Measurements from ENCODE around the gene KCNE5.
"Not testable (repeated sequence)": the region's sequence is repeated elsewhere in the genome, so short reads cannot be mapped to it uniquely, and the experiment has no call there.

The KCNE5 gene

GRCh38 chrX:109654516-109655109 lies 29.6 kb upstream of the KCNE5 start:
- WGBS, 2 experiments = 91 to 95% methylated on average over 4 to 5 of the region's 5 CpGs
- Histone ChIP-seq H3K27ac (ENCODE audit: insufficient read depth, low read depth, low read length, poor library complexity, severe bottlenecking) (no peak overlapping the region), H3K9me3 (ENCODE audit: control insufficient read depth, low read length) (no peaks in the 10 kb centered on the region), H3K4me3 (ENCODE audit: insufficient read depth, low read depth, low read length) (no peak overlapping the region), H3K27me3 (ENCODE audit: control insufficient read depth, insufficient read depth, low read length, poor library complexity, severe bottlenecking) (no peaks in the 10 kb centered on the region), H3K4me1 (ENCODE audit: control insufficient read depth, insufficient read depth, low read length) (no peaks in the 10 kb centered on the region), H3K36me3 (ENCODE audit: control insufficient read depth, insufficient read depth, low read length) (peaks cover 4% of the 10 kb centered on the region)

- H3K27ac ChIP-seq (ENCODE audit: insufficient read depth, low read depth, low read length, poor library complexity, severe bottlenecking); H3K36me3 ChIP-seq (ENCODE audit: control insufficient read depth, insufficient read depth, low read length); H3K4me1 ChIP-seq (ENCODE audit: control insufficient read depth, insufficient read depth, low read length); H3K27me3 ChIP-seq (ENCODE audit: control insufficient read depth, insufficient read depth, low read length, poor library complexity, severe bottlenecking); H3K4me3 ChIP-seq (ENCODE audit: insufficient read depth, low read depth, low read length); H3K9me3 ChIP-seq (ENCODE audit: control insufficient read depth, low read length): not testable (repeated sequence)
- WGBS, 2 experiments = 93 to 94% methylated on average over 14 of the region's 19 CpGs
Observed at GRCh38 chrX:109644671-109645070, 19.7 kb upstream of the KCNE5 start.

GRCh38 chrX:109643687-109644086 lies 18.7 kb upstream of the KCNE5 start:
- Histone ChIP-seq H3K36me3 (ENCODE audit: control insufficient read depth, insufficient read depth, low read length) (no peaks in the 10 kb centered on the region), H3K27me3 (ENCODE audit: control insufficient read depth, insufficient read depth, low read length, poor library complexity, severe bottlenecking) (no peaks in the 10 kb centered on the region), H3K9me3 (ENCODE audit: control insufficient read depth, low read length) (no peaks in the 10 kb centered on the region), H3K4me1 (ENCODE audit: control insufficient read depth, insufficient read depth, low read length) (no peaks in the 10 kb centered on the region), H3K4me3 (ENCODE audit: insufficient read depth, low read depth, low read length) (no peak overlapping the region), H3K27ac (ENCODE audit: insufficient read depth, low read depth, low read length, poor library complexity, severe bottlenecking) (no peak overlapping the region)
- 83 to 90% methylated on average over 1 of the region's 2 CpGs for WGBS, 2 experiments

- Histone ChIP-seq H3K36me3 (ENCODE audit: control insufficient read depth, insufficient read depth, low read length) (no peaks in the 10 kb centered on the region), H3K9me3 (ENCODE audit: control insufficient read depth, low read length) (no peaks in the 10 kb centered on the region), H3K27ac (ENCODE audit: insufficient read depth, low read depth, low read length, poor library complexity, severe bottlenecking) (no peak overlapping the region), H3K4me3 (ENCODE audit: insufficient read depth, low read depth, low read length) (no peak overlapping the region), H3K4me1 (ENCODE audit: control insufficient read depth, insufficient read depth, low read length) (no peaks in the 10 kb centered on the region), H3K27me3 (ENCODE audit: control insufficient read depth, insufficient read depth, low read length, poor library complexity, severe bottlenecking) (no peaks in the 10 kb centered on the region)
- WGBS, 2 experiments = 95 to 100% methylated on average over 1 of the region's 1 CpG
Observed at GRCh38 chrX:109638158-109638557, 13.2 kb upstream of the KCNE5 start.

GRCh38 chrX:109637477-109637876 lies 12.5 kb upstream of the KCNE5 start:
- H3K4me1 ChIP-seq (ENCODE audit: control insufficient read depth, insufficient read depth, low read length); H3K27me3 ChIP-seq (ENCODE audit: control insufficient read depth, insufficient read depth, low read length, poor library complexity, severe bottlenecking); H3K27ac ChIP-seq (ENCODE audit: insufficient read depth, low read depth, low read length, poor library complexity, severe bottlenecking); H3K36me3 ChIP-seq (ENCODE audit: control insufficient read depth, insufficient read depth, low read length); H3K9me3 ChIP-seq (ENCODE audit: control insufficient read depth, low read length); H3K4me3 ChIP-seq (ENCODE audit: insufficient read depth, low read depth, low read length): not testable (repeated sequence)
- 92 to 94% methylated on average over 2 of the region's 2 CpGs for WGBS, 2 experiments

- Histone ChIP-seq H3K9me3 (ENCODE audit: control insufficient read depth, low read length) (no peaks in the 10 kb centered on the region), H3K27ac (ENCODE audit: insufficient read depth, low read depth, low read length, poor library complexity, severe bottlenecking) (no peak overlapping the region), H3K4me3 (ENCODE audit: insufficient read depth, low read depth, low read length) (no peak overlapping the region), H3K27me3 (ENCODE audit: control insufficient read depth, insufficient read depth, low read length, poor library complexity, severe bottlenecking) (no peaks in the 10 kb centered on the region), H3K4me1 (ENCODE audit: control insufficient read depth, insufficient read depth, low read length) (no peaks in the 10 kb centered on the region), H3K36me3 (ENCODE audit: control insufficient read depth, insufficient read depth, low read length) (no peaks in the 10 kb centered on the region)
- WGBS, 2 experiments = 32 to 50% methylated on average over 2 to 3 of the region's 3 CpGs
Observed at GRCh38 chrX:109635146-109635545, 10.2 kb upstream of the KCNE5 start.

- Histone ChIP-seq H3K4me3 (ENCODE audit: insufficient read depth, low read depth, low read length) (no peak overlapping the region), H3K27ac (ENCODE audit: insufficient read depth, low read depth, low read length, poor library complexity, severe bottlenecking) (no peak overlapping the region), H3K9me3 (ENCODE audit: control insufficient read depth, low read length) (no peaks in the 10 kb centered on the region), H3K4me1 (ENCODE audit: control insufficient read depth, insufficient read depth, low read length) (no peaks in the 10 kb centered on the region), H3K36me3 (ENCODE audit: control insufficient read depth, insufficient read depth, low read length) (no peaks in the 10 kb centered on the region), H3K27me3 (ENCODE audit: control insufficient read depth, insufficient read depth, low read length, poor library complexity, severe bottlenecking) (no peaks in the 10 kb centered on the region)
- 63 to 86% methylated on average over 3 to 5 of the region's 5 CpGs for WGBS, 2 experiments
Observed at GRCh38 chrX:109632906-109633504, 8.0 kb upstream of the KCNE5 start.

- Histone ChIP-seq H3K9me3 (ENCODE audit: control insufficient read depth, low read length) (no peaks in the 10 kb centered on the region), H3K27me3 (ENCODE audit: control insufficient read depth, insufficient read depth, low read length, poor library complexity, severe bottlenecking) (no peaks in the 10 kb centered on the region), H3K36me3 (ENCODE audit: control insufficient read depth, insufficient read depth, low read length) (no peaks in the 10 kb centered on the region), H3K4me3 (ENCODE audit: insufficient read depth, low read depth, low read length) (no peak overlapping the region), H3K4me1 (ENCODE audit: control insufficient read depth, insufficient read depth, low read length) (no peaks in the 10 kb centered on the region), H3K27ac (ENCODE audit: insufficient read depth, low read depth, low read length, poor library complexity, severe bottlenecking) (no peak overlapping the region)
- WGBS, 2 experiments = 95 to 100% methylated on average over 3 of the region's 3 CpGs
Observed at GRCh38 chrX:109629310-109629709, 4.3 kb upstream of the KCNE5 start.

GRCh38 chrX:109626637-109627036 lies 1.7 kb upstream of the KCNE5 start:
- Histone ChIP-seq H3K4me1 (ENCODE audit: control insufficient read depth, insufficient read depth, low read length) (no peaks in the 10 kb centered on the region), H3K9me3 (ENCODE audit: control insufficient read depth, low read length) (no peaks in the 10 kb centered on the region), H3K27ac (ENCODE audit: insufficient read depth, low read depth, low read length, poor library complexity, severe bottlenecking) (no peak overlapping the region), H3K36me3 (ENCODE audit: control insufficient read depth, insufficient read depth, low read length) (no peaks in the 10 kb centered on the region), H3K4me3 (ENCODE audit: insufficient read depth, low read depth, low read length) (no peak overlapping the region), H3K27me3 (ENCODE audit: control insufficient read depth, insufficient read depth, low read length, poor library complexity, severe bottlenecking) (no peaks in the 10 kb centered on the region)
- 89 to 94% methylated on average over 4 of the region's 4 CpGs for WGBS, 2 experiments

GRCh38 chrX:109623997-109624396 lies 975 bp downstream of the KCNE5 start:
- Histone ChIP-seq H3K4me3 (ENCODE audit: insufficient read depth, low read depth, low read length) (no peak overlapping the region), H3K27ac (ENCODE audit: insufficient read depth, low read depth, low read length, poor library complexity, severe bottlenecking) (no peak overlapping the region), H3K27me3 (ENCODE audit: control insufficient read depth, insufficient read depth, low read length, poor library complexity, severe bottlenecking) (no peaks in the 10 kb centered on the region), H3K4me1 (ENCODE audit: control insufficient read depth, insufficient read depth, low read length) (no peaks in the 10 kb centered on the region), H3K36me3 (ENCODE audit: control insufficient read depth, insufficient read depth, low read length) (no peaks in the 10 kb centered on the region), H3K9me3 (ENCODE audit: control insufficient read depth, low read length) (no peaks in the 10 kb centered on the region)
- WGBS, 2 experiments = 87 to 89% methylated on average over 7 to 8 of the region's 8 CpGs

All from ectodermal cell (in vitro differentiated cells).